Measurements from ENCODE around the gene AGBL5.
A peak's percentile ranks its signal among the peaks of the same experiment; 100 is the strongest.

Gene AGBL5

GRCh38 chr2:27065128-27065527 is 13.7 kb downstream of the AGBL5 start:
- Histone ChIP-seq H3K36me3 (peaks cover 60% of the 10 kb centered on the region), H3K4me3 (ENCODE audit: low read depth in 1 of 2, low read length in 1 of 2) (no peak overlapping the region), H3K27ac (no peak overlapping the region), H3K27me3 (no peaks in the 10 kb centered on the region), H3K9me3 (no peaks in the 10 kb centered on the region), H3K4me1 (ENCODE audit: control insufficient read depth in 1 of 2, insufficient read depth in 1 of 2, low read depth in 1 of 2, low read length in 1 of 2) (peaks cover 3 to 7% of the 10 kb centered on the region in 2 experiments)
- TF ChIP-seq, protein P1, sequence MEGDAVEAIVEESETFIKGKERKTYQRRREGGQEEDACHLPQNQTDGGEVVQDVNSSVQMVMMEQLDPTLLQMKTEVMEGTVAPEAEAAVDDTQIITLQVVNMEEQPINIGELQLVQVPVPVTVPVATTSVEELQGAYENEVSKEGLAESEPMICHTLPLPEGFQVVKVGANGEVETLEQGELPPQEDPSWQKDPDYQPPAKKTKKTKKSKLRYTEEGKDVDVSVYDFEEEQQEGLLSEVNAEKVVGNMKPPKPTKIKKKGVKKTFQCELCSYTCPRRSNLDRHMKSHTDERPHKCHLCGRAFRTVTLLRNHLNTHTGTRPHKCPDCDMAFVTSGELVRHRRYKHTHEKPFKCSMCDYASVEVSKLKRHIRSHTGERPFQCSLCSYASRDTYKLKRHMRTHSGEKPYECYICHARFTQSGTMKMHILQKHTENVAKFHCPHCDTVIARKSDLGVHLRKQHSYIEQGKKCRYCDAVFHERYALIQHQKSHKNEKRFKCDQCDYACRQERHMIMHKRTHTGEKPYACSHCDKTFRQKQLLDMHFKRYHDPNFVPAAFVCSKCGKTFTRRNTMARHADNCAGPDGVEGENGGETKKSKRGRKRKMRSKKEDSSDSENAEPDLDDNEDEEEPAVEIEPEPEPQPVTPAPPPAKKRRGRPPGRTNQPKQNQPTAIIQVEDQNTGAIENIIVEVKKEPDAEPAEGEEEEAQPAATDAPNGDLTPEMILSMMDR (IDR thresholded peaks at IDR 0.05) = no peak

DNA sequence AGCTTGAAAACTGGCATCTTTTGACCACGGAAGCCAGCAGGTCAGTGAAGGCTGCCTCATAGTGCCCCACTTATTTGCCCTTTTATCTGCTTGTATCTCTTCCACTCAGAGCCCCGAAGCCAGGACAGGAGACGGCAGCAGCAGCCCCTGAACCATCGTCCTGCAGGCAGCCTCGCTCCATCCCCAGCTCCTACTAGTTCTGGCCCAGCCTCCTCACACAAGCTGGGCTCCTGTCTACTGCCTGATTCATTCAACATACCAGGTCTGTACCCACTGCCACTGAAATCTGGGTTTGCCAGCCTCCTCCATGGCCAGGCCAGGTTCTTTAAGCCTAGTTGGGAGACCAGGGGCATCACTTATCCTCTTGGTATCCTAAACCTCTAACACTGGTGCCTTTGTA is 15.9 kb downstream of the AGBL5 start:
- Histone ChIP-seq H3K27me3 (no peaks in the 10 kb centered on the region), H3K9me3 (no peaks in the 10 kb centered on the region), H3K4me3 (ENCODE audit: low read depth in 1 of 2, low read length in 1 of 2) (no peak overlapping the region), H3K27ac (no peak overlapping the region), H3K36me3 (peaks cover 53% of the 10 kb centered on the region), H3K4me1 (ENCODE audit: control insufficient read depth in 1 of 2, insufficient read depth in 1 of 2, low read depth in 1 of 2, low read length in 1 of 2) (peaks cover 22 to 25% of the 10 kb centered on the region in 2 experiments)
- TF ChIP-seq, protein P1 (IDR thresholded peaks at IDR 0.05) = no peak

GRCh38 chr2:27069436-27069835 is 18.0 kb downstream of the AGBL5 start:
- peaks cover 45% of the 10 kb centered on the region for H3K36me3 ChIP-seq
- TF ChIP-seq, protein P1 (IDR thresholded peaks at IDR 0.05) = no peak
- no peak overlapping the region for H3K27ac ChIP-seq
- no peaks in the 10 kb centered on the region for H3K27me3 ChIP-seq
- no peak overlapping the region for H3K4me3 ChIP-seq (ENCODE audit: low read depth in 1 of 2, low read length in 1 of 2)
- peaks cover 36 to 42% of the 10 kb centered on the region in 2 experiments for H3K4me1 ChIP-seq (ENCODE audit: control insufficient read depth in 1 of 2, insufficient read depth in 1 of 2, low read depth in 1 of 2, low read length in 1 of 2)
- no peaks in the 10 kb centered on the region for H3K9me3 ChIP-seq

GRCh38 chr2:27069961-27070618 is 18.6 kb downstream of the AGBL5 start:
- H3K9me3 ChIP-seq = no peaks in the 10 kb centered on the region
- H3K27ac ChIP-seq = peak overlapping the region; percentile 85
- no peaks in the 10 kb centered on the region for H3K27me3 ChIP-seq
- H3K36me3 ChIP-seq = peaks cover 41% of the 10 kb centered on the region
- TF ChIP-seq, protein P1 (IDR thresholded peaks at IDR 0.05) = no peak
- H3K4me1 ChIP-seq (ENCODE audit: control insufficient read depth in 1 of 2, insufficient read depth in 1 of 2, low read depth in 1 of 2, low read length in 1 of 2) = peaks cover 43 to 49% of the 10 kb centered on the region in 2 experiments
- peak overlapping the region; percentile 97 to 98 for H3K4me3 ChIP-seq (ENCODE audit: low read depth in 1 of 2, low read length in 1 of 2)

DNA sequence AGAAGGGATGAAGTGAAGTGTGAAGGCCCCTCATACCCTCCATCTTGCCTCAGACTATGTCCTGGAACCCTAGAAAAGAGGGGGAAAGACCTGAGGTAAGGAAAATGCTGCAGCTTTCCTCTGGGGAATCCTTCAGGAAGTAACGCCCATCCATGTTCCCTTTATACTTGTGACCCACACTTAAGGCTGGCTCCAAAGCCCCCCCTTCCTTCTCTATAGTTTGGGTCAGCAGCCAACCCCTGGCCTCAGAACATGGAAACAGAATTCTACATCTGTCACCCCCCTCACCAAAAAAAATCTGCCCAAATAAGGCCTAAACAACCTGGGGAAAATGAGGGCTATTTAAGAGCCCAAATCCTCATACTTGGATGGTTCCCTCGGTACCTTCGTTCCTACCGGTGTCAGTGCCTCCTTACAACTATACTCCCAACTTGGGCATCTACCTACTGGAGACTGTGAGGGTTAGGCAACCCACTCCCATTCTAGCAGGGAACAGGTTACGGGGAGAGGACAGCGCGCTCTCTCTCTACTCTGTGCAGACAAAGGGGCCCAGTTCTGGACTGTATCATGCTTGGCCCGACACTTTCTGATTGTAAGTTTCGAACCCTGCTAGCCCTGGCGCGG is 19.3 kb downstream of the AGBL5 start:
- H3K9me3 ChIP-seq = no peaks in the 10 kb centered on the region
- H3K36me3 ChIP-seq = peaks cover 34% of the 10 kb centered on the region
- TF ChIP-seq, protein P1 (IDR thresholded peaks at IDR 0.05) = no peak
- peaks cover 50 to 55% of the 10 kb centered on the region in 2 experiments for H3K4me1 ChIP-seq (ENCODE audit: control insufficient read depth in 1 of 2, insufficient read depth in 1 of 2, low read depth in 1 of 2, low read length in 1 of 2)
- H3K27ac ChIP-seq = peak overlapping the region; percentile 85
- H3K27me3 ChIP-seq = no peaks in the 10 kb centered on the region
- H3K4me3 ChIP-seq (ENCODE audit: low read depth in 1 of 2, low read length in 1 of 2) = peak overlapping the region; percentile 97 to 98
